Tibial artery (tissue), 4 donors: ENCODE results near the gene SRPK1.

Experiments used
- DNase-seq, 2 donors: peaks; one replicate each; pipeline ENCODE4 v3.0.0-alpha.2; 2019
- H3K27ac ChIP-seq, 2 donors: fragments of 200-600 bp; sonication (generic) in 1 of 2; 1 replicate in 1 of 2; 2 replicates in 1 of 2; pipeline ENCODE4 v1.5.1; 2018 to 2019; ENCODE audit warnings: mild to moderate bottlenecking in 1 of 2
- H3K27me3 ChIP-seq, 2 donors: fragments of 200-600 bp; sonication (generic) in 1 of 2; one replicate each; pipeline versions ENCODE4 v1.5.1 to v1.6.0; 2016 to 2019
- H3K36me3 ChIP-seq, 3 donors: fragments of 200-600 bp; sonication (generic) in 2 of 3; one replicate each; pipeline ENCODE4 v1.5.1; 2016 to 2019; ENCODE audit warnings: mild to moderate bottlenecking in 2 of 3
- H3K4me1 ChIP-seq, 4 donors: fragments of 200-600 bp; sonication (generic) in 2 of 4; 1 replicate in 3 of 4; 2 replicates in 1 of 4; pipeline ENCODE4 v1.5.1; 2016 to 2019
- H3K4me3 ChIP-seq, 2 donors: fragments of 200-600 bp; sonication (generic) in 1 of 2; 1 replicate in 1 of 2; 2 replicates in 1 of 2; pipeline ENCODE4 v1.5.1; 2018 to 2019; ENCODE audit warnings: mild to moderate bottlenecking in 2 of 2
- H3K9me3 ChIP-seq, 3 donors: fragments of 200-600 bp; sonication (generic) in 1 of 3; one replicate each; pipeline ENCODE4 v1.5.1; 2016 to 2019
- intact Hi-C: fragments of 100-400 bp; cut with DNase I; formaldehyde crosslinking; loops from one replicate; pipeline ENCODE4 v1.15.0; 2023; ENCODE audit warnings: low total_unique reads
- TF ChIP-seq, protein P1 (sequence below), 2 experiments: fragments of 200-600 bp in 1 of 2; fragments of 450-650 bp in 1 of 2; IDR thresholded peaks; one replicate each; pipeline ENCODE4 v1.5.1; 2017 to 2019; ENCODE audit warnings: antibody characterized with exemption in 2 of 2, mild to moderate bottlenecking in 1 of 2, moderate library complexity in 1 of 2

Gene SRPK1

DNA sequence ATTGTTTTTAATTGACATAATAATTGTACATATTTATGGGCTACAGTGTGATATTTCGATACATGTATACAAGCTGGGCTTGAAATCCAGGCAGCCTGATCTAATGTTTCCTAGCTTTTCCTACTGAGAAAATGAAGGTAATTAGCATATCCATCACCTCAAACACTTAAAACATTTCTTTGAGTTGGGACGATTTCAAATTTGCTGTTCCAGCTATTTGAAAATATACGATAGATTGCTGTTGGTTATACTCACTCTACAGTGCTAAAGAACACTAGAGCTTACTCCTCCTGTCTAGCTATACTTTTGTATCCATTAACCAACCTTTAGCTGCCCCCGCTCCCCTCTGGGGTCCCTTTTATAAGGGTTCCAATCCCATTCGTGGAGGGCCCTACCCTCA lies 111.1 kb downstream of the SRPK1 start:
- no peak for DNase-seq
- H3K36me3 ChIP-seq: no peaks in the 10 kb centered on the region
- no peak overlapping the region for H3K4me3 ChIP-seq
- H3K9me3 ChIP-seq: no peaks in the 10 kb centered on the region
- intact Hi-C loops: no loop called here
- H3K27me3 ChIP-seq: peaks cover 0 to 50% of the 10 kb centered on the region in 2 donors
- peaks cover 0 to 8% (median 3%) of the 10 kb centered on the region in 4 donors for H3K4me1 ChIP-seq
- H3K27ac ChIP-seq: no peak overlapping the region
- TF ChIP-seq, protein P1, sequence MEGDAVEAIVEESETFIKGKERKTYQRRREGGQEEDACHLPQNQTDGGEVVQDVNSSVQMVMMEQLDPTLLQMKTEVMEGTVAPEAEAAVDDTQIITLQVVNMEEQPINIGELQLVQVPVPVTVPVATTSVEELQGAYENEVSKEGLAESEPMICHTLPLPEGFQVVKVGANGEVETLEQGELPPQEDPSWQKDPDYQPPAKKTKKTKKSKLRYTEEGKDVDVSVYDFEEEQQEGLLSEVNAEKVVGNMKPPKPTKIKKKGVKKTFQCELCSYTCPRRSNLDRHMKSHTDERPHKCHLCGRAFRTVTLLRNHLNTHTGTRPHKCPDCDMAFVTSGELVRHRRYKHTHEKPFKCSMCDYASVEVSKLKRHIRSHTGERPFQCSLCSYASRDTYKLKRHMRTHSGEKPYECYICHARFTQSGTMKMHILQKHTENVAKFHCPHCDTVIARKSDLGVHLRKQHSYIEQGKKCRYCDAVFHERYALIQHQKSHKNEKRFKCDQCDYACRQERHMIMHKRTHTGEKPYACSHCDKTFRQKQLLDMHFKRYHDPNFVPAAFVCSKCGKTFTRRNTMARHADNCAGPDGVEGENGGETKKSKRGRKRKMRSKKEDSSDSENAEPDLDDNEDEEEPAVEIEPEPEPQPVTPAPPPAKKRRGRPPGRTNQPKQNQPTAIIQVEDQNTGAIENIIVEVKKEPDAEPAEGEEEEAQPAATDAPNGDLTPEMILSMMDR (IDR thresholded peaks at IDR 0.05): no peak

DNA sequence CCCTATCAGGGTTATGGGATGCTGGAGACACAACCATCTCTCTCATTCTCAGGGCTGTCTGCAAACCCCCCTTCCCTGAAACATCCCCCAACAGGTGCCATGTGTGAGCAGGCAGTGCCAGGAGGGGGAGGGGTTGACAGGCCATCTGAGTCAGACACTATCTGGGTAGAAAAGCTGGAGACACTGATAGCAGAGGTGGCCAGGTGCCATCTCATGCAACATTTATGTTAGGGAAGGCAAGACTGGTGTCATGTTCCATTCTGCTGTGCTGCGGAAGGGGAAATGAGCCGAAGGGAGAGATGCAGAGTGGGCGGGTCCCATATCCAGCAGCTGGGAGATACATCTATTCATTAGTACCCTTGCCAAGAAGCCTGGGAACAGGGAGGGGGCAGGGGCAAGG lies 112.2 kb downstream of the SRPK1 start:
- no peak overlapping the region for H3K4me3 ChIP-seq
- peaks cover 0 to 44% of the 10 kb centered on the region in 2 donors for H3K27me3 ChIP-seq
- H3K9me3 ChIP-seq: no peaks in the 10 kb centered on the region
- no peak for DNase-seq
- intact Hi-C loops: no loop called here
- no peaks in the 10 kb centered on the region for H3K36me3 ChIP-seq
- TF ChIP-seq, protein P1 (IDR thresholded peaks at IDR 0.05): no peak
- H3K4me1 ChIP-seq: peaks cover 0 to 8% (median 3%) of the 10 kb centered on the region in 4 donors
- no peak overlapping the region for H3K27ac ChIP-seq

DNA sequence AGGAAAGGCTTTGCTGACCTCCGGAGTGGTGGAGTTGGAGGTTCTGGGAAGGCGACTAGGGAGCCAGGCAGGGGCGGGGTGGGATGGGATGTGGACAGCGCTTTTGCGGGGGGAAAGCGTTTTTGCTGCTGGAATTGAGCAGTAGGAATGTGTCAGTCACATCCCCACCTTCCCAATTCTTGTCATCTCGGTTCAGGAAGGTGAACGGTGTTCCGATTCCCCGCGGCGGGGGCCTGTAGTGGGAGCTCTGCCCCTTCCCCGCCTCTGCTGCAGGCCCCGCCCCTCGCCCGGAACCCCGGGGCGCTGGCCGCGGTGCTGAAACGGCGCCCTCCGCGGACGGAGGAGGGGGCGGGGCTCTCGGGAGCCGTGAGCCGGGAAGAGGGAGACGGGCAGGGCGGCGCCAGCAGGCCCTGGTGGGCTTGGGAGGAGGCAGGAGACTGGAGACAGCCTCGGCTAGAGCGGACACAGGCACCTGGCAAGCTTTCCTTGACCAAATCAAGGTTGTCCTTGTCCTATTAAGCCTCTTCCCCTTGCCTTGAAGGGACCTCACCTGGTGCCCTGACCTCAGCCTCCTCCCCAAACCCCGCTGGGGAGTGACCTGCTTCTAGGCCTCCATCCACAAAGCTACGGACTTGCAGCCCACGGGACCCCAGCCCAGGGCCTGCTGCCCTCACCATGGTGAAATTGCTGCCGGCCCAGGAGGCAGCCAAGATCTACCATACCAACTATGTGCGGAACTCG lies 115.7 kb downstream of the SRPK1 start, which contains the start of gene LHFPL5:
TSS of gene LHFPL5 (plus strand) at position 357 of the 741 bp plus-strand sequence. CDS start at position 676, 319 bp downstream.
- Histone ChIP-seq H3K4me3 (no peak within 1 kb of the TSS), H3K36me3 (no peaks in the 10 kb centered on the region), H3K27ac (no peak within 1 kb of the TSS)

DNA sequence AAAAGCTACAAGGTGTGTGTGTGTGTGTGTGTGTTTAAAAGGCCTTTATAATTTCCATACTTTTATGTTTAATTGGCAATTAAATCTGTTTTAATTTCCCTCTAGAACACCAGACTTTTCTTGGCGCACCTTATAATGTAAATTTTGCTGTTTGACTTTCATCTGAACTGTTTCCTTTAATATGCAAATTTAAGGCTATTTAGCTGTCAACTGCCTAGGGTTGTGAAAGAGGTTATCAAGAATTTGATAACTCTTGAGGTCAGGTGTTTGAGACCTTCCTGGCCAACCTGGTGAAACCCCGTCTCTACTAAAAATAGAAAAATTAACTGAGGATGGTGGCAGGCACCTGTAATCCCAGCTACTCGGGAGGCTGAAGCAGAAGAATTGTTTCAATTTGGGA lies 119.8 kb downstream of the SRPK1 start:
- TF ChIP-seq, protein P1 (IDR thresholded peaks at IDR 0.05): no peak
- Histone ChIP-seq H3K27me3 (peaks cover 0 to 40% of the 10 kb centered on the region in 2 donors), H3K4me3 (no peak overlapping the region), H3K27ac (no peak overlapping the region), H3K36me3 (no peaks in the 10 kb centered on the region), H3K4me1 (peaks cover 0 to 8% (median 3%) of the 10 kb centered on the region in 4 donors), H3K9me3 (no peaks in the 10 kb centered on the region)
- no peak for DNase-seq
- intact Hi-C loops: no loop called here

More for the DNA sequence above, 115.7 kb downstream of the SRPK1 start, which contains the start of gene LHFPL5:
- H3K9me3 ChIP-seq: no peaks in the 10 kb centered on the region
- DNase-seq: no peak
- TF ChIP-seq, protein P1 (IDR thresholded peaks at IDR 0.05): no peak
- intact Hi-C loops: no loop called here
- peaks cover 0 to 44% of the 10 kb centered on the region in 2 donors for H3K27me3 ChIP-seq
- peaks cover 0 to 8% (median 3%) of the 10 kb centered on the region in 4 donors for H3K4me1 ChIP-seq

DNA sequence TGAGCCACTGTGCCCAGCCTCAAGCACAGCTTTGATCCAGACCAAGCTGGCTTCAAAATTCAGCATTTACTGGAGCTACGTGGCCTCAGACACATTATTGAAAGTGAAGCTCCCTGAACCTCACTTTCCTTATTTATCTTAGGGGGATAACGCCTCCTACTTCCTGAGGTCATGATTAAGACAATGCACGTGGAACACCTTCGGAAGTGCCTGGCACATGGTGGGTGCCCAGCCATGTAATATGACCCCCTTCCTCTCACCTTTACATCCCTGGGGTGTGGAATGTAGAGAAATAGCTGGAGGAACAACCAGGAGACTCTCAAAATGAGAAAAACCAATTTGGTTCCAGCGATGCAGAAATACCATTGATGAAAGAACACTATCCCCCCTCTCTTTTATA lies 122.2 kb downstream of the SRPK1 start:
- TF ChIP-seq, protein P1 (IDR thresholded peaks at IDR 0.05): no peak
- H3K27ac ChIP-seq: no peak overlapping the region
- no peaks in the 10 kb centered on the region for H3K36me3 ChIP-seq
- no peak for DNase-seq
- H3K4me3 ChIP-seq: no peak overlapping the region
- H3K4me1 ChIP-seq: no peaks in the 10 kb centered on the region
- peaks cover 0 to 36% of the 10 kb centered on the region in 2 donors for H3K27me3 ChIP-seq
- no peaks in the 10 kb centered on the region for H3K9me3 ChIP-seq
- intact Hi-C loops: loop anchor here (1.0 kb wide), 1 partner anchor 11 kb away; no protein-coding TSS in a partner anchor
